Myocyte (in vitro differentiated cells): ENCODE measurements around the gene DPF1. TPM values are rescaled to one million over a fixed set of nuclear protein-coding genes. Genes with fewer than 3 reads are reported as not detected.
"Not testable (repeated sequence)": the region's sequence is repeated elsewhere in the genome, so short reads cannot be mapped to it uniquely, and the experiment has no call there.

Experiments used
- DNase-seq: peaks from one replicate; pipeline ENCODE4 v3.0.0-alpha.2; 2012; ENCODE audit warnings: low read depth
- polyA plus RNA-seq: library from polyadenylated mRNA; unstranded; fragments of >200 nt; gene quantifications from one replicate; pipeline ENCODE4 v1.2.1, GENCODE V29; 2012; ENCODE audit warnings: missing spikeins
- total RNA-seq: library from RNA; depleted of rRNA; stranded (reverse); fragments of >200 nt; gene quantifications from 2 replicates; pipeline ENCODE4 v1.2.3, GENCODE V29; 2014

Gene DPF1
- 1.2 and 1.7 TPM in 2 replicates for total RNA-seq
- polyA plus RNA-seq = 1.2 TPM

- DNase-seq = peak; percentile 74
Measured at GRCh38 chr19:38224014-38224862, at the start of gene DPF1. Gene DPF1 (minus strand): TSS chr19:38224222. CDS start chr19:38224142, 80 bp downstream.

DNA sequence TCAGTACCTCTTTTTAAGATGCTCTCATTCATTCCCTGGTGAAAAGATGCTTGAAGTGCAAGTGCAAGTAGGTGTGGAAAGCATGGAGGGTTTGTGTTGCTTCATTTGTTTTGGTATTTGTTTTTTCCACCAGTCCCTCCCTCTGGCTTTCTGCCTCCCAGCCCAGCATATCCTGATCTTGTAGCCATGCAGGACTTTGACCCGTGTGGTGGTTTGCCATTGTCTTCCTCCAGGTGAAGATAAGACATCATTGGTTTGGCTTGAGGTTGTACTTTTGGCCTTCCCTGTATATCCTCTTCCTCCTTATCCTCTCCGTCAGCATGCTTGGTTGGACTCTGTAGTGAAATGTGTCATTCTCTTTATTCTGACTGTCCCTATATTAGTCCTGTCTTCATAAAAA is 49.5 kb upstream of the DPF1 start:
- no peak for DNase-seq

- no peak for DNase-seq
Measured at GRCh38 chr19:38270587-38271167, 46.7 kb upstream of the DPF1 start.

- DNase-seq = no peak
Measured at GRCh38 chr19:38268539-38268938, 44.5 kb upstream of the DPF1 start.

- no peak for DNase-seq
Measured at GRCh38 chr19:38267761-38268483, 43.9 kb upstream of the DPF1 start.

- DNase-seq = no peak
Measured at GRCh38 chr19:38266981-38267597, 43.1 kb upstream of the DPF1 start.

DNA sequence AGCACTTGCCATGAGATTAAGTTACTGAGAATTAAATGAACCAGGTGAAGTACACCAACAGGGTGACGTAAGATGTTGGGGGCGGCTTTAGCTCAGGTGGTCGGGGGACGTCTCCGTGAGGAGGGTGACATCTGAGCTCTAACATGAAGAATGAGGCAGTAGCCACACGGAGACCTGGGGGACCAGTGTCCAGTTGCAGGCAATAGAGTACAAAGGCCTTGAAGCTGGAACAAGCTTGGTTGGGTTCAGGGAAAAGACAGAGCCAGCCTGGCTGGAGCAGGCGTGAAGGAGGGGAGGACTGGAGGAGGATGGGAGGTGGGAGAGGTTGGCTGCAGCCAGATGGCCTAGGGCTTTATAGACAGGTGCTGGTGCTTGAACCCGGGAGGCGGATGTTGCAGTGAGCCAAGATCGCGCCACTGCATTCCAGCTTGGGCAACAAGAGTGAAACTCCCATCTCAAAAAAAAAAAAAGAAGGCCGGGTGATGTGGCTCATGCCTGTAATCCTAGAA is 42.0 kb upstream of the DPF1 start:
- no peak for DNase-seq

GRCh38 chr19:38265213-38265861 is 41.3 kb upstream of the DPF1 start:
- no peak for DNase-seq

- no peak for DNase-seq
Measured at GRCh38 chr19:38264486-38265212, 40.6 kb upstream of the DPF1 start, which contains the start of gene SPINT2. Gene SPINT2 (plus strand): TSS chr19:38264573. CDS start chr19:38264893, 320 bp downstream.

DNA sequence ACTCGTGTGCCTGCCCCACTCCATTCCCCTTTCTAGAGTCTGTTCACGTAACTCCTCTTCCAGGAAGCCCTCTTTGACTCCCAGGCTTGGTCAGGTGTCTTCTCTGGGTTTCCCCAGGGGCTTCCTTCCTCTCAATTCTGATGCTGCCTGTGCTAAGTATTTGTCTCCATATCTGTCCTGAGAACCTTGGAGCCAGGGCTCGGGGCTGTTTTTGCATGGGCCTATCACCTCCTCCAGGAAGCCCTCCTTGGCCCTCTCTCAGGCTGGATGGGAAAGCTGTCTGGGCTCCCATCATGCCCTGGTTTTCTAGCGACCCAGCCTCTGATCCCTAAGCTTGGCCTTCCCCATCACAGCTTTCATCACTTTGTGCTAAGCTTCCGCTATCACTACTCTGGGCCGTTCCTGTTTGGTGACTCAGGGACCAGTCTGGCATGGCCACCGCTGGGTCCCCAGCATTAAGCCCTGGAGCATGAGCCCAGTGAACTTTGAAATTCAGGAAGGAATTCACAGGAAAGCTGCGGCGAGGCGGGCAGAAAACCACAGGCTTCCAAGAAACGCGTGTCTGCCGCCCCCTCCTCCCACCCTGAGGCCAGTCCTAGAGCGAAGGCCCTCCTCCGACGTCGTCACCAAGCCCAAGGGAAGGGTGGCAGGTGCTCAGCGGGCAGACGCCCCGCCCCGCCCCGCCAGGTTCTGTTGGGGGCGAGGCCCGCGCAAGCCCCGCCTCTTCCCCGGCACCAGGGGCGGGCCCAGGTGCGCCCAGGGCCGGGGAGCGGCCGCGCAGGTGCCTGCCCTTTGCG is 39.9 kb upstream of the DPF1 start:
- peak; percentile 57 for DNase-seq

GRCh38 chr19:38262585-38263268 is 38.7 kb upstream of the DPF1 start:
- no peak for DNase-seq

- DNase-seq = not testable (repeated sequence)
Measured at GRCh38 chr19:38261942-38262341, 37.9 kb upstream of the DPF1 start.

GRCh38 chr19:38255383-38256014 is 31.5 kb upstream of the DPF1 start:
- no peak for DNase-seq

DNA sequence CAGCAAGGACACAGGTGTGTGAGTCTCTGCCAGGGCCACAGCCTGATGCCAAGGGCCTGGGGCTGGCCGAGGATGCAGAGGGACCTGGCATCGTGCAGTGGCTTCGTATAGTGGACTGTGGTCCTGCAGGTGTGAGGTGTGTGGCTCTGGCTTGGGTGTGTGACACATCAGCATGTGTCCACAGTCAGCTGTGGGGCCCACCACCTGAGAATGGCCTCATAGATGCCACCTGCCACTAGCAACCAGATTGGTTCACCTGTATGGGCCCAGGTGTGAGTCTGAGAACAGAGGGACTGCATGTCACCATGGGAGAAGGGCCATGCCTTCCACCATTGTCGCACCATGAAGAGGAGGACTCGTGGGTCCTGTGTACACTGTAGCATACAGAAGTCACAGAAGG is 29.8 kb upstream of the DPF1 start:
- DNase-seq = no peak

GRCh38 chr19:38252941-38253691 is 29.1 kb upstream of the DPF1 start:
- DNase-seq = no peak

GRCh38 chr19:38252385-38252784 is 28.4 kb upstream of the DPF1 start:
- DNase-seq = no peak

DNA sequence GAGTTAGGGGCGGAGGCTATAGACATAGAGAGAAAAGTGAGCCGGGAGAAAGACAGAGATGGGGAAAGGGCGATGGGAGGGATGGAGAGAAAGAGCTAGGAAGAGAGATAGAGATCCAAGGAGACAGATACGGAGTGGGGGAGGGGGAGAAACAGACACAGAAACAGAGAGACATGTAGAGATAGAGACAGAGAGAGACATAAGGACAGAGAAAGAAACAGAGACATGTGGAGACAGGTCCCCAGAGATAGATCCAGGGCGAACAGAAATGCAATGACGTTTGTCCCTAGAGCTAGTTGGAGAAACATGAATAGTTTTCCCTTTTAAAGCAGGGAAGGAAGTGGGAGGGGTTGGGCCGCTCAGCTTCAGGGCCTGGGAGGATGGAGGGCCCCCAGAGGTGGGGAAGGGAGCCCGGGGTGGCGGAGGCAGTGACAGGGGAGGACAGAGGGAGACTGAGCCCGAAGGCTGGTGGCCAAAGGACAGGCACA is 27.6 kb upstream of the DPF1 start:
- no peak for DNase-seq
